ENCODE data around the gene PRDX5. TPM values are rescaled to one million over a fixed set of nuclear protein-coding genes. Genes with fewer than 3 reads are reported as not detected.
A peak's percentile ranks its signal among the peaks of the same experiment; 100 is the strongest.

Gene PRDX5
- total RNA-seq, 1 experiment from 2014 or later = 228 TPM

DNA sequence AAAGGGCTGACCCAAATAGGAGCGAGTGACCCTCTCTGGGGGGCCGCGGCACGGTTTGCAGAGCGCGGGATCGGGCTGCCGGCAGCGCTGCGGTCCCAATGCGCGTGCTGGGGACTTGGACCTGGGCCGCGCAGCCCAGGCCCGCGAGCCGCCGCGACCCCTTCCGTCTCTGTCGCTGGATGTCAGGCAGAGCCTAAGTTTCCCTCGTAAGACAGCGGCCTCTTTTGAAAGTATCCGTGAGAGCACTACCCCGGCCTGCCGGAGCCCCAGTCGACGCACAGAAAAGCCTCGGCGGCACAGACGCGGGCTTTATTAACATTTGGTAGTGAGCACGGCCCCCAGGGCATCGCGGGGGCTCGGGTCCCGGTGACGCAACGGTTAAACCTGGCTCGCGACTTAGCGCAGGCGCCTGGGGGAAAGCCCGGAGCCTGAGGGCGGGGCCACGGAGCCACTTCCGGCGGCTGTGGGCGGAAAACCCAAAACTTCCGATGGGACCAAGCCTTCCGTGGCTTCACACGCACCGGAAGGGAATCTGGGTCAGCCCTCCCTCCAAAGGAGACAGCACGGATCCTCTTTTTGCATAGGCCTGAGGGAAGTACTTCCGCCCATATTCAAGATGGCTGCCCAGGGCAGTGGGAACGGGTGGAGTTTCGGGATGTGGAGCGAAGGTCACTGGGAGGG is 48.2 kb upstream of the PRDX5 start:
- Mint-ChIP-seq H3K27ac (peak overlapping the region; percentile 99 to 100 (median 100)), H3K36me3 (ENCODE audit: insufficient read depth in 1 of 3, low read depth in 3 of 3) (peaks cover 11 to 31% (median 23%) of the 10 kb centered on the region in 3 experiments; a peak in 6 of 7 replicates), H3K4me3 (peak overlapping the region; percentile 97 to 99), H3K4me1 (peaks cover 21 to 26% of the 10 kb centered on the region in 2 experiments), H3K9me3 (no peaks in the 10 kb centered on the region), H3K27me3 (ENCODE audit: low read depth) (no peaks in the 10 kb centered on the region; the same call in none of the 2 replicates)
- Histone ChIP-seq H2BK5ac (ENCODE audit: insufficient read length, low read length) (no peak overlapping the region), H2AK5ac (ENCODE audit: insufficient read length, low read length) (no peak overlapping the region), H2AFZ (ENCODE audit: low read length) (no peak overlapping the region), H3K27ac (ENCODE audit: insufficient read length, low read depth, low read length) (peak overlapping the region; percentile 33), H2BK20ac (ENCODE audit: low read depth, low read length, poor library complexity, severe bottlenecking) (no peak overlapping the region), H3K23ac (ENCODE audit: insufficient read length, low read depth, low read length) (no peak overlapping the region), H2BK15ac (ENCODE audit: low read depth, low read length) (no peak overlapping the region), H3K14ac (ENCODE audit: insufficient read depth, low read length) (peak overlapping the region; percentile 32), H3T11ph (ENCODE audit: low read length) (no peak overlapping the region), H2BK12ac (ENCODE audit: insufficient read length, low read depth, low read length) (no peak overlapping the region), H3K9ac (ENCODE audit: extremely low read depth, insufficient read length, low read length) (peak overlapping the region; percentile 68), H3K9me3 (ENCODE audit: control insufficient read depth, low read depth, low read length) (no peaks in the 10 kb centered on the region), H3K18ac (ENCODE audit: insufficient read length, low read depth, low read length) (peak overlapping the region; percentile 68), H3K23me2 (ENCODE audit: insufficient read length, low read depth, low read length, poor library complexity, severe bottlenecking) (peaks cover 15% of the 10 kb centered on the region), H3K4me1 (ENCODE audit: insufficient read depth, low read length) (no peaks in the 10 kb centered on the region), H3K4me2 (ENCODE audit: insufficient read depth, insufficient read length, low read length) (peak overlapping the region; percentile 59), H4K20me1 (ENCODE audit: control insufficient read depth, insufficient read depth, insufficient read length) (peaks cover 2% of the 10 kb centered on the region), H4K5ac (ENCODE audit: insufficient read length, low read depth, low read length) (no peak overlapping the region), H3K79me2 (ENCODE audit: insufficient read depth, low read length) (no peaks in the 10 kb centered on the region), H3K79me1 (ENCODE audit: insufficient read depth, low read depth, low read length, poor library complexity, severe bottlenecking) (no peaks in the 10 kb centered on the region), H2BK120ac (ENCODE audit: low read depth, low read length, poor library complexity, severe bottlenecking) (peak overlapping the region; percentile 24), H3K4ac (ENCODE audit: low read depth, low read length) (no peak overlapping the region; the same call in 1 of the 2 replicates), H3K56ac (ENCODE audit: insufficient read length, low read depth, low read length) (no peak overlapping the region), H4K91ac (ENCODE audit: insufficient read length, low read depth, low read length) (no peak overlapping the region), H3K27me3 (ENCODE audit: insufficient read depth, low read length) (no peaks in the 10 kb centered on the region), H4K8ac (replicated peaks; ENCODE audit: insufficient read length, low read depth, low read length) (no peak overlapping the region)
- no CpG with 5 or more reads among the region's 58 CpGs for WGBS (ENCODE audit: extremely low coverage, insufficient read length, low lambda C conversion rate)
- TF ChIP-seq, protein P1, sequence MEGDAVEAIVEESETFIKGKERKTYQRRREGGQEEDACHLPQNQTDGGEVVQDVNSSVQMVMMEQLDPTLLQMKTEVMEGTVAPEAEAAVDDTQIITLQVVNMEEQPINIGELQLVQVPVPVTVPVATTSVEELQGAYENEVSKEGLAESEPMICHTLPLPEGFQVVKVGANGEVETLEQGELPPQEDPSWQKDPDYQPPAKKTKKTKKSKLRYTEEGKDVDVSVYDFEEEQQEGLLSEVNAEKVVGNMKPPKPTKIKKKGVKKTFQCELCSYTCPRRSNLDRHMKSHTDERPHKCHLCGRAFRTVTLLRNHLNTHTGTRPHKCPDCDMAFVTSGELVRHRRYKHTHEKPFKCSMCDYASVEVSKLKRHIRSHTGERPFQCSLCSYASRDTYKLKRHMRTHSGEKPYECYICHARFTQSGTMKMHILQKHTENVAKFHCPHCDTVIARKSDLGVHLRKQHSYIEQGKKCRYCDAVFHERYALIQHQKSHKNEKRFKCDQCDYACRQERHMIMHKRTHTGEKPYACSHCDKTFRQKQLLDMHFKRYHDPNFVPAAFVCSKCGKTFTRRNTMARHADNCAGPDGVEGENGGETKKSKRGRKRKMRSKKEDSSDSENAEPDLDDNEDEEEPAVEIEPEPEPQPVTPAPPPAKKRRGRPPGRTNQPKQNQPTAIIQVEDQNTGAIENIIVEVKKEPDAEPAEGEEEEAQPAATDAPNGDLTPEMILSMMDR (conservative IDR thresholded peaks at IDR 0.05) = peak; percentile 18; the same call in 1 of the 3 replicates
- DNase-seq = peak; percentile 99
